ENCODE data around the gene NOVA2.

NOVA2 gene

DNA sequence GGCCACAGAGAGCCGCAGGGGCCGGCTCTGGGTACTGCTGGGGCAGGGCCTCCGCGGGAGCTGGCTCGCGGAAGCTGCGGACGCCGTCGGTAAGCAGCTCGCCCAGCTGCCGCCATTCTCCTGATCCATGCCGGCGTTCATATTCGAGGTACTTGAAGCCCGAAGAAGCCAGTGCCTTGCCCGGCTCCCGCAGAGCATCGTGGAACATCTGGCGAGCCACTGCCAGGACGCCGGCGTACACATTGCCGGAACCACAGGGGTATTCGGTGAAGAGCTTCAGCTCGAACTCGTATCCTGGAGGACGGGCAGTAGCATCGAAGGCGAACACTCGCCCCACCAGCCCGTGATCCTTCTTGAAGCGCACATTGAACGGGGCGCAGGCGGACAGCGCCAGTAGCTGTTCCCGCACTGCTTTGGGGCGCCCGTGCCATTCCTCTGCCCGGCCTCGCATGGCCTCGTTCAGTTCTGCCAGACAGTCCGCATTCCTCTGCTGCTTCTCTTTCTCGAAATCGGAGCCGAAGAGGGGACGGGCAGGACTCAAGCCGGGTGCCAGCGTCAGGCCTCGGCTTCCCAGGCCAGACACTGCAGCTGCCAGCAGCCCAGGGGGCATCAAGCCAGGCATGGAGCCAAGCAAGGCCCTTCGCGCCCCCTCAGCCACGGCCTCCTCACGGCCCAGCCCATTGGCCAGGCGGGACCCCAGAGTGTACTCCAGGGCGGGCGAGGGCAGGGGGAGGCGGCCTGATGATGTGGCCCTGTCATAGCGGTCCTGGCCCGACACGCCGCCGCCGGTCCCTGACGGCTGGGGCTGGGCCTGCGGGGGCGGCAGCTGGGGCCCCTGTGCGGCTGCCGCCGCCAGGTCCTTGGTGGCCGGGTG is 88.7 kb downstream of the NOVA2 start:
- FAIRE-seq (no peak), DNase-seq (ENCODE audit: insufficient read length, low spot score) (no peak)
- TF ChIP-seq, protein P1, sequence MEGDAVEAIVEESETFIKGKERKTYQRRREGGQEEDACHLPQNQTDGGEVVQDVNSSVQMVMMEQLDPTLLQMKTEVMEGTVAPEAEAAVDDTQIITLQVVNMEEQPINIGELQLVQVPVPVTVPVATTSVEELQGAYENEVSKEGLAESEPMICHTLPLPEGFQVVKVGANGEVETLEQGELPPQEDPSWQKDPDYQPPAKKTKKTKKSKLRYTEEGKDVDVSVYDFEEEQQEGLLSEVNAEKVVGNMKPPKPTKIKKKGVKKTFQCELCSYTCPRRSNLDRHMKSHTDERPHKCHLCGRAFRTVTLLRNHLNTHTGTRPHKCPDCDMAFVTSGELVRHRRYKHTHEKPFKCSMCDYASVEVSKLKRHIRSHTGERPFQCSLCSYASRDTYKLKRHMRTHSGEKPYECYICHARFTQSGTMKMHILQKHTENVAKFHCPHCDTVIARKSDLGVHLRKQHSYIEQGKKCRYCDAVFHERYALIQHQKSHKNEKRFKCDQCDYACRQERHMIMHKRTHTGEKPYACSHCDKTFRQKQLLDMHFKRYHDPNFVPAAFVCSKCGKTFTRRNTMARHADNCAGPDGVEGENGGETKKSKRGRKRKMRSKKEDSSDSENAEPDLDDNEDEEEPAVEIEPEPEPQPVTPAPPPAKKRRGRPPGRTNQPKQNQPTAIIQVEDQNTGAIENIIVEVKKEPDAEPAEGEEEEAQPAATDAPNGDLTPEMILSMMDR (IDR thresholded peaks at IDR 0.05; ENCODE audit: insufficient read depth, missing control alignments), result no peak

DNA sequence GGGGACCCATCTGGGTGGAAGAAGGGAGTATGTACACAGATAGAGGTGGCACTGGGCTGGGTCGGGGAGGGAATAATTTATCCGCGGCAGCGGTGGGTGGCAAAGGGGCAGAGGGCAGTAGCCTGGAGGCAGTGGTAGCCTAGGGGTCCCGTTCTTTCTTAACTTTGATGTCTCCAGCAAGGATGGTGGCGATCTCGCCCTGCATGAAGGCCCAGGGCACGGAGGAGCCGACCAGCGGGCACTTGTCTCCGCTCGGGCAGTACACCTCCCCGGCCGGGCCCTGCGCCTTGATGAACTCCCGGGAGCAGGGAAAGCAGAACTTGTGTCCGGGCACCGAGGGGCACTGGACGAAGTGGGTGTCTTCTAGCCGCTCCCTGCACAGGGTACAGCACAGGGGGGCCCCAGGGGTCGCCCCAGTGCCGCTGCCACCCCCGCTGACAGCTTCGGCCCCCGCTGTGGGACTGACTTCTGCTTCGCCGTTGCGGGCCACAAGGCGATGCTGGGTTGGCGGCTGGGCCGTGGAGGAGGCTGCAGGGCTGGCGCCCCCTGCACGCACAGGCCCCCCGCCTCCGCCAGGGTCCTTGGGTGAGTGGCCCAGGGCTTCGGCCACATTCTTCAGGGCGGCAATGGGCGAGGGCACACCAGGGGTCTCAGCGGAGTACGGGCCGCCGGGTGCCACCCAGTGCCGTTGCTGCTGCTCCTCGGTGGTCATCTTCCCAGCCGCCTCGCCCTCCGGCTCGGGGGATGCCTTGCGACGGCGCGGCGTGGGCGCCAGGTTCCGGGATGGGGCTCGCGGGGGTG is 89.6 kb downstream of the NOVA2 start:
- FAIRE-seq, result no peak
- TF ChIP-seq, protein P1 (IDR thresholded peaks at IDR 0.05; ENCODE audit: insufficient read depth, missing control alignments), result no peak
- no peak for DNase-seq (ENCODE audit: insufficient read length, low spot score)

All from D721Med (cell line).